Thymus (tissue), 11 donors: ENCODE data around the gene ORMDL1. TPM values are rescaled to one million over a fixed set of nuclear protein-coding genes. Genes with fewer than 3 reads are reported as not detected.
A peak's percentile ranks its signal among the peaks of the same experiment; 100 is the strongest.
"Not testable (repeated sequence)": the region's sequence is repeated elsewhere in the genome, so short reads cannot be mapped to it uniquely, and the experiment has no call there.

Source experiments
- DNase-seq, 9 donors: peaks; one replicate each; pipeline ENCODE4 v3.0.0-alpha.2; 2013; ENCODE audit warnings: low spot score in 9 of 9, low read depth in 6 of 9, missing footprints in 1 of 9
- H3K27ac ChIP-seq, 2 donors: one replicate each; pipeline ENCODE4 v1.5.1; 2013; ENCODE audit warnings: control low read depth in 1 of 2, low read depth in 1 of 2, low read length in 1 of 2, mild to moderate bottlenecking in 1 of 2, moderate library complexity in 1 of 2
- H3K27me3 ChIP-seq, 2 donors: one replicate each; pipeline ENCODE4 v1.5.1; 2013; ENCODE audit warnings: low read length in 1 of 2; ENCODE audit not compliant: control insufficient read depth in 2 of 2, insufficient read depth in 1 of 2
- H3K36me3 ChIP-seq, 2 donors: one replicate each; pipeline ENCODE4 v1.5.1; 2013; ENCODE audit warnings: low read length in 1 of 2, mild to moderate bottlenecking in 1 of 2, moderate library complexity in 1 of 2; ENCODE audit not compliant: control insufficient read depth in 2 of 2, insufficient read depth in 2 of 2
- H3K4me1 ChIP-seq, 2 donors: one replicate each; pipeline ENCODE4 v1.5.1; 2013; ENCODE audit warnings: low read length in 2 of 2; ENCODE audit not compliant: control insufficient read depth in 2 of 2, insufficient read depth in 2 of 2
- H3K4me3 ChIP-seq, 2 donors: one replicate each; pipeline ENCODE4 v1.5.1; 2013; ENCODE audit warnings: low read length in 2 of 2, control low read depth in 1 of 2, mild to moderate bottlenecking in 1 of 2
- H3K9me3 ChIP-seq, 2 donors: one replicate each; pipeline ENCODE4 v1.5.1; 2013; ENCODE audit warnings: low read length in 1 of 2, mild to moderate bottlenecking in 1 of 2; ENCODE audit not compliant: control insufficient read depth in 2 of 2, insufficient read depth in 1 of 2
- WGBS: extraction: QIAGEN DNeasy Blood & Tissue Kit; methylation state at CpG from one replicate; pipeline ENCODE4 v1.1.7; 2013; 5-methylcytosine and 5-hydroxymethylcytosine counted together
- polyA plus RNA-seq: library from polyadenylated mRNA; stranded (reverse); fragments of 200-250 nt; gene quantifications from one replicate; pipeline ENCODE4 v1.2.3, GENCODE V29; 2013
- total RNA-seq: library from RNA; stranded (reverse); fragments of 120-200 nt; gene quantifications from one replicate; pipeline ENCODE4 v1.2.4, GENCODE V29; 2013
- donor health status: healthy.

Gene ORMDL1
- total and polyA plus RNA-seq, 2 donors: 63.7 to 256 TPM

DNA sequence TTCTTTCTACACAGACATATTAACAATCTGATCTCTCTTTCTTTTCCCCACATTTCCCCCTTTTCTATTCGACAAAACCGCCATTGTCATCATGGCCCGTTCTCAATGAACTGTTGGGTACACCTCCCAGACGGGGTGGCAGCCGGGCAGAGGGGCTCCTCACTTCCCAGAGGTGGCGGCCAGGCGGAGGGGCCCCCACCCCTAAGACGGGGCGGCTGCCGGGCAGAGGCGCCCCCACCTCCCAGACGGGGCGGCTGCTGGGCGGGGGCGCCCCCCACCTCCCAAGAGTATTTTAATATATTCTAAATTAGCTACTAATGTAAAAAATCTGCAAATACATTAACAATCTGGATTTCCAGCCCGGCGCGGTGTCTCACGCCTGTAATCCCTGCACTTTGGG, 24.0 kb downstream of the ORMDL1 start:
- not testable (repeated sequence) for H3K36me3 ChIP-seq, H3K27me3 ChIP-seq, H3K4me1 ChIP-seq, H3K9me3 ChIP-seq, H3K4me3 ChIP-seq, DNase-seq, H3K27ac ChIP-seq
- 98% methylated on average over 17 of the region's 19 CpGs for WGBS

DNA sequence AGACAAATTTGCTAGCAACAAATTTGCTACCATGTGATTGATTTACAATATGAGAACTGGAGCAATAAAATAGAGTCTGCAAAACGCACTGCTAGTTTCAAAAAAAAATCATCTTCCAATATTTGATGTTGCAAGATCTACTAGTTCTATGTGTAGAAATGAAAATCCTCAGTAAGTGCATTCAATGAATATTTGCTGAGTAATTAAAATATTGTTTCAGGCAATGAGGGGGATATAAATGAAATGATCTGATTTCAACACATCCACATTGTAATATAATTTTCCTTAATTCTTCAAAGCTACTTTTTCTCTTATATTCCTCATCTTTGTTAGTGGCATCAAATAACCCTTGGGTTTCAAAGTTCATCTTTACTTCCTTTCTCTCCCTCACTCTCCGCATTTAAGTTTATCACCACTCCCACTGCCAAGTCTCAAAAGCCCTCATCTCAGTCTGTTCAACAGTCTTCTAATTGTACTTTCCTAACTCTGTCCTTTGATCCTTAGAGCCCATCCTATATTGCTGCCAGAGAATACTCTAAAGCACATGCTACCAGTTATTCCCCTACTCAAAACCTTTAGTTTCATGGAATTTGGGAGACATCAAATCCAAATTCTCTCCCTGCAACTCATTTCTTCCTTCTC, 27.7 kb downstream of the ORMDL1 start:
- Histone ChIP-seq H3K27ac (no peak overlapping the region), H3K27me3 (no peaks in the 10 kb centered on the region), H3K9me3 (no peaks in the 10 kb centered on the region), H3K4me3 (no peak overlapping the region), H3K4me1 (no peaks in the 10 kb centered on the region), H3K36me3 (peaks cover 6 to 7% of the 10 kb centered on the region in 2 donors)
- WGBS: 97% methylated on average over 2 of the region's 2 CpGs
- no peak for DNase-seq

- DNase-seq: peak in 7 of 9 donors; percentile 7 to 62 (median 30)
- peaks cover 10 to 25% of the 10 kb centered on the region in 2 donors for H3K36me3 ChIP-seq
- WGBS: 87% methylated on average over 10 of the region's 10 CpGs
These were observed 33.0 kb downstream of the ORMDL1 start for GRCh38 chr2:189751080-189751658.

DNA sequence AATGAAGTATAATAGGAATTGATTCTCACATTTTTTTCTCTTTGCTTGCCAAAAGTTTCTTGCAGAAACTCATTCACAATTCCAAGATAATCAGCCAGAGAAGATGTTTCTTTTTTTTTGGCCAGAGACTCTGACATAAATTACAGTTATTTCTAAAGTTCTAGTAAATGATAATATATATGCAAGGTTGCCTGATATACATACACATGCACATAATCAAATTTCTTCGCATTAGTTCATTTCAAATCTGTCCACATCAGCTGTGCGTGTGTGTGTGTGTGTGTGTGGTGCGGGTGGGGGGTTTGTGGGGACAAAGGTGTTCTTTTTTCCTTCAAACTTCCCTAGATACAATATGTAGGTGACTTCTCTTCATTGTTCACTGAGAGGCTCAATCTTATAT, 54.7 kb downstream of the ORMDL1 start:
- H3K4me3 ChIP-seq: no peak overlapping the region
- H3K27ac ChIP-seq: no peak overlapping the region
- WGBS: 78% methylated on average over 3 of the region's 3 CpGs
- no peaks in the 10 kb centered on the region for H3K27me3 ChIP-seq
- DNase-seq: no peak
- no peaks in the 10 kb centered on the region for H3K4me1 ChIP-seq
- no peaks in the 10 kb centered on the region for H3K9me3 ChIP-seq
- peaks cover 0 to 2% of the 10 kb centered on the region in 2 donors for H3K36me3 ChIP-seq

More at GRCh38 chr2:189751080-189751658, 33.0 kb downstream of the ORMDL1 start:
- Histone ChIP-seq H3K27ac (no peak overlapping the region), H3K9me3 (no peaks in the 10 kb centered on the region), H3K27me3 (no peaks in the 10 kb centered on the region), H3K4me3 (no peak overlapping the region), H3K4me1 (no peaks in the 10 kb centered on the region)

DNA sequence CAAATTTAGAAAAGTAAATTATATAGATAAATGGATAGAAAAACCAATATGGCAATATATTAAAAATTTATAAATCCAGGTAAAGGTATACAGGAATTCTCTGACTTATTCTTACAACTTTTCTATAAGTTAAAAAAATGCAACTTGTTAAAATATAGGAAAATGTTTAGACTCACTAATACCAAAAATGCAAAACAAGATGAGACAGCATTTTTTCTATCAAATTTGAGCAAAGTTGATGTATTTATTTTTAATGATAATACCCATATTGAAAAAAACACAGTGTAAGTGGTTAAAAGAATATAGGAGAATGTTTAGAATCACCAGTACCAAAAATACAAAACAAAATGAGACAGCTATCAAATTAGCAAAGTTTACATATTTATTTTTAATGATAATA, 57.3 kb downstream of the ORMDL1 start:
- no peak for DNase-seq
- Histone ChIP-seq H3K27ac (no peak overlapping the region), H3K36me3 (peaks cover 0 to 2% of the 10 kb centered on the region in 2 donors)

GRCh38 chr2:189726271-189726670, 57.9 kb downstream of the ORMDL1 start:
- no peaks in the 10 kb centered on the region for H3K9me3 ChIP-seq
- no peak overlapping the region for H3K27ac ChIP-seq
- WGBS: 100% methylated on average over 1 of the region's 1 CpG
- H3K36me3 ChIP-seq: no peaks in the 10 kb centered on the region
- H3K27me3 ChIP-seq: no peaks in the 10 kb centered on the region
- no peak for DNase-seq
- no peaks in the 10 kb centered on the region for H3K4me1 ChIP-seq
- H3K4me3 ChIP-seq: no peak overlapping the region

More for the DNA sequence above, 57.3 kb downstream of the ORMDL1 start:
- H3K27me3 ChIP-seq: no peaks in the 10 kb centered on the region
- no peak overlapping the region for H3K4me3 ChIP-seq
- no peaks in the 10 kb centered on the region for H3K9me3 ChIP-seq
- H3K4me1 ChIP-seq: no peaks in the 10 kb centered on the region

DNA sequence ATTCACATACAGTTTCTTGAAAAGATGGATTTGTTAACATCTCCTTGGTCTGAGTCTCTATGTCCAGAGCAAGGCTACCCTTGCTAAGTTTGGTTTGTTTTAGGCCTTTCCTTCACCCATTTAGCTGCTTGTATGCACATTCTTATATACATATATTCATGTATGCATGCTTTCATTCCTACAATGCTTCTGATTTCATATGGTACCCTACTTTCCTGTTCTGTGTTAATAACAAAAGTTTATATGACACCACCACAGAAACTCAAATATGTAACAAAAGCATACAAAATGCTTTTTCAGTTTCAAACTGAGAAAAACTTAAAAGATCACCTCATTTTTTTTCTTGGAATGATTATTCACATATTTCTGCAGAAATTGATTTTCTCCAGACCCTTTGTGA, 60.9 kb downstream of the ORMDL1 start:
- DNase-seq: no peak
- no peaks in the 10 kb centered on the region for H3K9me3 ChIP-seq
- H3K4me1 ChIP-seq: no peaks in the 10 kb centered on the region
- H3K27me3 ChIP-seq: no peaks in the 10 kb centered on the region
- H3K4me3 ChIP-seq: no peak overlapping the region
- H3K27ac ChIP-seq: no peak overlapping the region
- no peaks in the 10 kb centered on the region for H3K36me3 ChIP-seq

Other genes with a start within 250 kb of the ORMDL1 start
- gene SLC40A1, start 203.6 kb downstream of the ORMDL1 start, total RNA-seq: 75.3 TPM
- 53.1 TPM for gene SLC40A1, start 203.6 kb downstream of the ORMDL1 start, polyA plus RNA-seq
- gene ASNSD1, start 122.9 kb downstream of the ORMDL1 start, total RNA-seq: 47.0 TPM
- 44.0 TPM for gene ASNSD1, start 122.9 kb downstream of the ORMDL1 start, polyA plus RNA-seq
- 10.0 TPM for gene ANKAR, start 109.7 kb downstream of the ORMDL1 start, total RNA-seq
- 4.0 TPM for gene ANKAR, start 109.7 kb downstream of the ORMDL1 start, polyA plus RNA-seq
- gene OSGEPL1, start 21.5 kb downstream of the ORMDL1 start, total RNA-seq: 11.0 TPM
- 8.9 TPM for gene OSGEPL1, start 21.5 kb downstream of the ORMDL1 start, polyA plus RNA-seq
- gene PMS1, start 111 bp upstream of the ORMDL1 start, total RNA-seq: 22.6 TPM
- gene PMS1, start 111 bp upstream of the ORMDL1 start, polyA plus RNA-seq: 22.3 TPM